ENCODE data around the gene PLCG1. TPM values are rescaled to one million over a fixed set of nuclear protein-coding genes. Genes with fewer than 3 reads are reported as not detected.

The PLCG1 gene
- total and polyA plus RNA-seq, 2 donors (not counting 3 experiments of a cell fraction or from before 2014, with no cell fraction given), result 164 to 224 TPM

GRCh38 chr20:41111578-41111951 is 25.8 kb upstream of the PLCG1 start:
- H3K36me3 ChIP-seq (ENCODE audit: control insufficient read depth in 2 of 2, extremely low read depth in 1 of 2, insufficient read depth in 2 of 2, low read length in 2 of 2), result peaks cover 40 to 42% of the 10 kb centered on the region in 2 experiments
- dilution Hi-C loops (cut with MboI; ENCODE audit: extremely low pct_ligation_motif_present, low sequenced_read_pairs), result no loop called here
- CTCF ChIA-PET, result no interaction called here

More at GRCh38 chr20:41111578-41111951, 25.8 kb upstream of the PLCG1 start:
- Histone ChIP-seq H3K9me3 (replicated peaks; ENCODE audit: control insufficient read depth, insufficient read depth, low read length) (no peaks in the 10 kb centered on the region), H4K20me1 (replicated peaks; ENCODE audit: control insufficient read depth, extremely low read depth, insufficient read depth, low read length) (no peaks in the 10 kb centered on the region), H3K9me1 (replicated peaks; ENCODE audit: control insufficient read depth, extremely low read depth, insufficient read depth, low read length) (no peaks in the 10 kb centered on the region), H3K9ac (replicated peaks; ENCODE audit: extremely low read depth, insufficient read depth, low read length) (no peak overlapping the region), H3K4me1 (ENCODE audit: control insufficient read depth, extremely low read depth, insufficient read depth, low read length) (no peaks in the 10 kb centered on the region), H3K27ac (ENCODE audit: insufficient read depth, low read depth, low read length) (no peak overlapping the region), H3K27me3 (ENCODE audit: control insufficient read depth in 2 of 2, insufficient read depth in 2 of 2, low read length in 2 of 2) (no peaks in the 10 kb centered on the region), H2AFZ (ENCODE audit: low read depth, low read length) (no peak overlapping the region), H3K4me3 (replicated peaks in 1 of 3; ENCODE audit: insufficient read depth in 1 of 3, low read depth in 1 of 3, low read length in 3 of 3) (no peak overlapping the region), H3K79me2 (ENCODE audit: control insufficient read depth, insufficient read depth, low read length) (no peaks in the 10 kb centered on the region), H3K4me2 (ENCODE audit: insufficient read depth, low read length) (no peak overlapping the region)
- TF ChIP-seq JUN (IDR thresholded peaks at IDR 0.05; ENCODE audit: borderline replicate concordance, insufficient read depth, insufficient read length, low read depth), result no peak
- TF ChIP-seq CTCF (IDR thresholded peaks at IDR 0.05; ENCODE audit: extremely low read depth in 1 of 2, insufficient read depth in 1 of 2, low read depth in 1 of 2, low read length in 2 of 2), result no peak
- TF ChIP-seq MYC (IDR thresholded peaks at IDR 0.05; ENCODE audit: low read depth, low read length), result no peak
- TF ChIP-seq FOS (IDR thresholded peaks at IDR 0.05; ENCODE audit: borderline replicate concordance, insufficient read depth, low read length), result no peak
- no peak for TF ChIP-seq GATA2 (IDR thresholded peaks at IDR 0.05; ENCODE audit: insufficient read depth, insufficient read length, low read depth, low read length)
- TF ChIP-seq EZH2 (IDR thresholded peaks at IDR 0.05; ENCODE audit: borderline replicate concordance, low read depth, low read length, severe bottlenecking), result no peak
- TF ChIP-seq POLR2A (IDR thresholded peaks at IDR 0.05; ENCODE audit: low read depth, low read length), result no peak
- no peak for TF ChIP-seq MAX (IDR thresholded peaks at IDR 0.05; ENCODE audit: insufficient read depth, insufficient read length)
- TF ChIP-seq POLR2AphosphoS5 (IDR thresholded peaks at IDR 0.05; ENCODE audit: insufficient read depth, low read depth, low read length), result no peak
- POLR2A ChIA-PET, result no interaction called here
- no TSS peak for BruUV-seq (replicated peaks)
- DNase-seq (ENCODE audit: low read depth, low spot score) (no peak), FAIRE-seq (no peak)
- intact Hi-C loops (cut with micrococcal nuclease), result no loop called here

All from endothelial cell of umbilical vein (primary cell).